ENCODE measurements around the gene CDH26. TPM values are rescaled to one million over a fixed set of nuclear protein-coding genes. Genes with fewer than 3 reads are reported as not detected.

The CDH26 gene
- total and polyA plus RNA-seq, 2 experiments from 2014 or later = not detected

DNA sequence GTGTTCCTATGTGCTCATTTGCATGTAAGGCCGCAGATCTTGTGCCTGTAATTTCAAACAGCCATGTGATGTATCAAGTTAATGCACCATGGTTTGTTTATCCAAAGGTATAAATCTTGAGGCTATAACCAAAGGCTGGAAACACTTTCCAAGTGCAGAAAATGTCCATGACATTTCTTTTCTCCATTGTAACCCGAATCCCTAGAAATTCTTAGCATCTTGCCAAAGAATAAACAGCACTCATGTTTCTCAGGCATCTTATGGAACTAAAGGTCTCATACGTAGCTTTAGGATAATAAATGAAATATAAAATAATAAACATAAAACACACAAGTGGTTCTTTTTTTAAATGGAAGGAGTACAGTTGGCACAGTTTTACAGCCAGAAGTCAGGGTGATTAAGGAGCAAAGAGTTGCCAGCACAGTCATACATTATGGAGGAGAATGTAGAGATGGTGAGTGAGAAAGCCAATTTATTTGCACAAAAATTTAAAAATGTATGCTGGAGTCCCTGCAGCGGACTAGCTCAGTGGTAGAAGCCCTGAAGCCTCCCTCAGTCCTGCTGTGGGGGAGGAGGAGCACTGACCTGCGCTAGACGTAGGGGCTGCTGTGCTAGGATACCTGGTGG lies 18.0 kb downstream of the CDH26 start:
- Histone ChIP-seq H3K27ac (no peak overlapping the region), H3K27me3 (replicated peaks; ENCODE audit: insufficient read depth) (no peaks in the 10 kb centered on the region), H3F3A (ENCODE audit: insufficient read depth) (no peaks in the 10 kb centered on the region), H3K36me3 (ENCODE audit: low read depth) (no peaks in the 10 kb centered on the region), H3K9ac (no peak overlapping the region), H4K20me1 (ENCODE audit: insufficient read depth) (no peaks in the 10 kb centered on the region), H3K79me2 (ENCODE audit: insufficient read depth) (no peaks in the 10 kb centered on the region), H2AFZ (no peak overlapping the region), H3K9me3 (ENCODE audit: low read depth) (no peaks in the 10 kb centered on the region), H3K4me3 (no peak overlapping the region), H3K4me2 (ENCODE audit: unreplicated experiment) (no peak overlapping the region), H3K9me2 (ENCODE audit: insufficient read depth) (no peaks in the 10 kb centered on the region), H3K4me1 (ENCODE audit: insufficient read depth) (no peaks in the 10 kb centered on the region)
- in situ Hi-C loops (cut with MboI) = no loop called here
- DNase-seq = no peak
- WGBS, 2 experiments (ENCODE audit: low coverage in 1 of 2, low lambda C conversion rate in 2 of 2, missing lambda C conversion rate in 2 of 2) = 43 to 52% methylated on average over 6 of the region's 6 CpGs
- TF ChIP-seq EZH2 (IDR thresholded peaks at IDR 0.05; ENCODE audit: insufficient read depth, poor library complexity, severe bottlenecking) = no peak
- TF ChIP-seq EZH2phosphoT487 (IDR thresholded peaks at IDR 0.05; ENCODE audit: insufficient read depth, low read depth) = no peak

DNA sequence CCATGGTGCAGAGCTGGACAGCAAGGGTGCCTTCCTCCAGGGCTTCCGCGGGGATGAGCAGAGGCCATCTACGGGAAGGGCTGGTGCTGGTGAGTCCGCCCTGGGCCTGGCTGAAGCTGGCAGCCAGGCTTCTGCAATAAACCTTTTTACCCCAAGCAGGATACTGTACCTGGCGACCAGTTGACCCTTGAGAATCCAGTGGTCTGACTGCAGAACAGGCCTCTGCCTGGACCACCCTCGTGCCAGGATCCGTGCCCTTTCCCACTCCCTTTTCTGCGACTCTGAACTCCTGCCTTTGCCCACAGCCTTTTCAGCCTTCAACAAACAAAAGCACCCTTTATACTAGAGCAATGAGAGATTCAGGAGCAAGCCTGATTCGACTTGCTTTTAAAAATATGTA lies 18.9 kb downstream of the CDH26 start:
- DNase-seq = no peak
- WGBS, 2 experiments (ENCODE audit: low coverage in 1 of 2, low lambda C conversion rate in 2 of 2, missing lambda C conversion rate in 2 of 2) = 58 to 61% methylated on average over 7 to 9 of the region's 9 CpGs
- Histone ChIP-seq H3F3A (ENCODE audit: insufficient read depth) (no peaks in the 10 kb centered on the region), H3K27me3 (replicated peaks; ENCODE audit: insufficient read depth) (no peaks in the 10 kb centered on the region), H3K79me2 (ENCODE audit: insufficient read depth) (no peaks in the 10 kb centered on the region), H3K4me3 (no peak overlapping the region), H4K20me1 (ENCODE audit: insufficient read depth) (no peaks in the 10 kb centered on the region), H3K4me1 (ENCODE audit: insufficient read depth) (no peaks in the 10 kb centered on the region), H2AFZ (no peak overlapping the region), H3K27ac (no peak overlapping the region), H3K9me3 (ENCODE audit: low read depth) (no peaks in the 10 kb centered on the region), H3K4me2 (ENCODE audit: unreplicated experiment) (no peak overlapping the region), H3K36me3 (ENCODE audit: low read depth) (no peaks in the 10 kb centered on the region), H3K9ac (no peak overlapping the region), H3K9me2 (ENCODE audit: insufficient read depth) (no peaks in the 10 kb centered on the region)
- no peak for TF ChIP-seq EZH2phosphoT487 (IDR thresholded peaks at IDR 0.05; ENCODE audit: insufficient read depth, low read depth)
- no peak for TF ChIP-seq EZH2 (IDR thresholded peaks at IDR 0.05; ENCODE audit: insufficient read depth, poor library complexity, severe bottlenecking)
- in situ Hi-C loops (cut with MboI) = no loop called here

GRCh38 chr20:59983076-59983475 lies 24.9 kb downstream of the CDH26 start:
- no peak for DNase-seq
- TF ChIP-seq EZH2 (IDR thresholded peaks at IDR 0.05; ENCODE audit: insufficient read depth, poor library complexity, severe bottlenecking) = no peak
- TF ChIP-seq EZH2phosphoT487 (IDR thresholded peaks at IDR 0.05; ENCODE audit: insufficient read depth, low read depth) = no peak
- H4K20me1 ChIP-seq (ENCODE audit: insufficient read depth) = no peaks in the 10 kb centered on the region
- H3K4me1 ChIP-seq (ENCODE audit: insufficient read depth) = no peaks in the 10 kb centered on the region
- H3K27me3 ChIP-seq (replicated peaks; ENCODE audit: insufficient read depth) = no peaks in the 10 kb centered on the region
- no peaks in the 10 kb centered on the region for H3K36me3 ChIP-seq (ENCODE audit: low read depth)
- H3K9ac ChIP-seq = no peak overlapping the region
- in situ Hi-C loops (cut with MboI) = no loop called here
- H3F3A ChIP-seq (ENCODE audit: insufficient read depth) = no peaks in the 10 kb centered on the region
- H3K4me2 ChIP-seq (ENCODE audit: unreplicated experiment) = no peak overlapping the region
- H3K9me3 ChIP-seq (ENCODE audit: low read depth) = no peaks in the 10 kb centered on the region
- WGBS, 2 experiments (ENCODE audit: low coverage in 1 of 2, low lambda C conversion rate in 2 of 2, missing lambda C conversion rate in 2 of 2) = 81 to 83% methylated on average over 9 of the region's 9 CpGs
- H3K4me3 ChIP-seq = no peak overlapping the region
- no peak overlapping the region for H2AFZ ChIP-seq
- no peaks in the 10 kb centered on the region for H3K9me2 ChIP-seq (ENCODE audit: insufficient read depth)
- H3K79me2 ChIP-seq (ENCODE audit: insufficient read depth) = no peaks in the 10 kb centered on the region
- H3K27ac ChIP-seq = no peak overlapping the region

GRCh38 chr20:59984541-59984940 lies 26.3 kb downstream of the CDH26 start:
- no peaks in the 10 kb centered on the region for H3K27me3 ChIP-seq (replicated peaks; ENCODE audit: insufficient read depth)
- in situ Hi-C loops (cut with MboI) = no loop called here
- no peaks in the 10 kb centered on the region for H3F3A ChIP-seq (ENCODE audit: insufficient read depth)
- 70 to 71% methylated on average over 4 of the region's 4 CpGs for WGBS, 2 experiments (ENCODE audit: low coverage in 1 of 2, low lambda C conversion rate in 2 of 2, missing lambda C conversion rate in 2 of 2)
- H3K9me3 ChIP-seq (ENCODE audit: low read depth) = no peaks in the 10 kb centered on the region
- H3K4me1 ChIP-seq (ENCODE audit: insufficient read depth) = no peaks in the 10 kb centered on the region
- no peak overlapping the region for H3K27ac ChIP-seq
- H3K9me2 ChIP-seq (ENCODE audit: insufficient read depth) = no peaks in the 10 kb centered on the region
- no peak overlapping the region for H3K4me2 ChIP-seq (ENCODE audit: unreplicated experiment)
- no peaks in the 10 kb centered on the region for H3K36me3 ChIP-seq (ENCODE audit: low read depth)
- no peak overlapping the region for H3K9ac ChIP-seq
- no peak for TF ChIP-seq EZH2 (IDR thresholded peaks at IDR 0.05; ENCODE audit: insufficient read depth, poor library complexity, severe bottlenecking)
- TF ChIP-seq EZH2phosphoT487 (IDR thresholded peaks at IDR 0.05; ENCODE audit: insufficient read depth, low read depth) = no peak
- H3K4me3 ChIP-seq = no peak overlapping the region
- no peaks in the 10 kb centered on the region for H3K79me2 ChIP-seq (ENCODE audit: insufficient read depth)
- no peak for DNase-seq
- no peaks in the 10 kb centered on the region for H4K20me1 ChIP-seq (ENCODE audit: insufficient read depth)
- no peak overlapping the region for H2AFZ ChIP-seq

- H3K4me3 ChIP-seq = no peak overlapping the region
- H3K4me2 ChIP-seq (ENCODE audit: unreplicated experiment) = no peak overlapping the region
- DNase-seq = no peak
Observed at GRCh38 chr20:59985164-59985563, 26.9 kb downstream of the CDH26 start.

More at GRCh38 chr20:59985164-59985563, 26.9 kb downstream of the CDH26 start:
- no peaks in the 10 kb centered on the region for H3K36me3 ChIP-seq (ENCODE audit: low read depth)
- in situ Hi-C loops (cut with MboI) = no loop called here
- no peak for TF ChIP-seq EZH2 (IDR thresholded peaks at IDR 0.05; ENCODE audit: insufficient read depth, poor library complexity, severe bottlenecking)
- TF ChIP-seq EZH2phosphoT487 (IDR thresholded peaks at IDR 0.05; ENCODE audit: insufficient read depth, low read depth) = no peak
- H2AFZ ChIP-seq = no peak overlapping the region
- no peaks in the 10 kb centered on the region for H3K4me1 ChIP-seq (ENCODE audit: insufficient read depth)
- no peaks in the 10 kb centered on the region for H3K9me3 ChIP-seq (ENCODE audit: low read depth)
- H3F3A ChIP-seq (ENCODE audit: insufficient read depth) = no peaks in the 10 kb centered on the region
- no peaks in the 10 kb centered on the region for H3K27me3 ChIP-seq (replicated peaks; ENCODE audit: insufficient read depth)
- no peak overlapping the region for H3K27ac ChIP-seq
- H3K9ac ChIP-seq = no peak overlapping the region
- H4K20me1 ChIP-seq (ENCODE audit: insufficient read depth) = no peaks in the 10 kb centered on the region
- 72 to 75% methylated on average over 8 of the region's 8 CpGs for WGBS, 2 experiments (ENCODE audit: low coverage in 1 of 2, low lambda C conversion rate in 2 of 2, missing lambda C conversion rate in 2 of 2)
- H3K79me2 ChIP-seq (ENCODE audit: insufficient read depth) = no peaks in the 10 kb centered on the region
- H3K9me2 ChIP-seq (ENCODE audit: insufficient read depth) = no peaks in the 10 kb centered on the region

Measured in GM23248 (cell line).